ENCODE data around the gene PPP4C. TPM values are rescaled to one million over a fixed set of nuclear protein-coding genes. Genes with fewer than 3 reads are reported as not detected.

The PPP4C gene
- polyA plus RNA-seq, 4 donors: 84.6 to 114 (median 105) TPM

- DNase-seq (ENCODE audit: low read depth in 4 of 4, low spot score in 2 of 4): no peak
These were observed 21.3 kb upstream of the PPP4C start for GRCh38 chr16:30054451-30054850.

- DNase-seq (ENCODE audit: low read depth in 4 of 4, low spot score in 2 of 4): no peak
These were observed 20.7 kb upstream of the PPP4C start for GRCh38 chr16:30054959-30055553.

GRCh38 chr16:30060346-30060745 is 15.4 kb upstream of the PPP4C start:
- no peak for DNase-seq (ENCODE audit: low read depth in 4 of 4, low spot score in 2 of 4)

DNA sequence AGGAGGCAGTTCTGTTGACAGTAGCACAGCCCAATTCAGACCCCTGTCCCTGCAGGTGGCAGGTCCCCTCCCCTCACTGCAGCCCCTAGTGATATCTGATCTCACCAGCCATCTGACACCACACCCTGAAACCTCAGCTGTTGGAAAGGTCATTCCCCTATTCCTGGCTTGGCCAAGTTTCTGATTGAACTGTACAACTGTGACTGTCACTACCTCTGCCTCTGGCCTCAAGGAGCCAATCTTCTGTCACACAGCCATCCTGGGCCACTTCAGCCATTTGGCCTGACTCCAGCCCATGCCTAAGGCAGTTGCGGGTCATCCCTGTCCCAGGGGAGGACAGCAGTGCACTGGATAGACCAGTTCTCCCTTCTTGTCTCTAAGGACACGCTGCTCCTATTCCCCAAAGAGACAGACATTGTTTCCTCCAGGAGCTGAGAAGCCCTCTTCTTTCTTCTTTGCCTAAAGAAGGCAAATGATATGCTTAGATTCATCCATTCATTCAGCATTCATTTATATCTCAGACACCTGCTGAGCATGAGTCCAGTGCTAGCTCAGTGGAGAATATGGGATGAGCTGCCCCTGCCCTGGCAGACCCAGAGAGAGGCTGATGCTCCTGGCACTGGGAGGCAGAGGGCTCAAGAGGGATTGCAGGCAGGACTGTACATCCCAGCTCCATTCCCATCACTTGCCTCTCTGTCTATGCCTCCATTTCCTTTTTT is 14.8 kb upstream of the PPP4C start:
- no peak for DNase-seq (ENCODE audit: low read depth in 4 of 4, low spot score in 2 of 4)

- DNase-seq (ENCODE audit: low read depth in 4 of 4, low spot score in 2 of 4): no peak
These were observed 12.4 kb upstream of the PPP4C start for GRCh38 chr16:30063278-30063892.

GRCh38 chr16:30063893-30064728 is 11.7 kb upstream of the PPP4C start:
- peak in 3 of 4 donors; percentile 68 to 71 (median 69) for DNase-seq (ENCODE audit: low read depth in 4 of 4, low spot score in 2 of 4)

- no peak for DNase-seq (ENCODE audit: low read depth in 4 of 4, low spot score in 2 of 4)
These were observed 11.1 kb upstream of the PPP4C start for GRCh38 chr16:30064729-30065101.

DNA sequence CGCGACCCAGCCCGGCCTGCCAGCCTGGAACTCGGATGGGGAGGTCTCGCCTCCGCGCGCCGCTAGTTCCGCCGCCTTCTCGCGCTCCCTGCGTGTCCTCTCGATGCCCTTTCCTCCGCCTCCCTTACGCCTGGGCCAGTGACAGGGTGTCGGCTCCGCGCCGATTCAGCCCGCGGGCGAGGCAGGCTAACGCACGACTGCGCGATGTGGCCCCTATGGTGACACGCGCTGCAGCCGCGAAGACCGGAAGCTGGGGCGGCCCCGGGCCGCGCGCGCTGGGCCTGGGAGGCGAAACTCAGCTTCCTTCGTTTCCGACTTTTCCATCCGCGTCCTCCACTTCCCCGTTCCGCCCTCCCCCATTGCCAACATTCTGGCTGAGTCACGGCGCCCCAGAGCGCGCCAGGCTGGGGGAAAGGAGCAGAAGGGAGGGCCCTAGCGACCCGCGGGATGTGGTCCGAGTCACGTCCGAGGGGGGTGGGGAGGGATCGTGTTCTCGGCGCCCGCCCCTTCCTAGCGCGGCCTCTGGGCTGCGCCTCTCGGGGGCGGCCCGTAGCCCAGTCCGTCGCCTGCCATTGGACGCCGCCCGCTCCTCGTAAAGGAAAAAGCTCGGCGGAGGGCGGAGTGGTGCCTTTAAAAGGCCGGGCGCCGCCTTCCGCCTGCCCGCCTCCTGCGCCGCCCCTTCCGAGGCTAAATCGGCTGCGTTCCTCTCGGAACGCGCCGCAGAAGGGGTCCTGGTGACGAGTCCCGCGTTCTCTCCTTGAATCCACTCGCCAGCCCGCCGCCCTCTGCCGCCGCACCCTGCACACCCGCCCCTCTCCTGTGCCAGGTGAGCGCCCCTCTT is 10.5 kb upstream of the PPP4C start, which contains the start of gene ALDOA:
TSS of gene ALDOA (plus strand) at position 659 of the 841 bp plus-strand sequence. CDS start 1,138 bp downstream, outside the sequence.
- peak; percentile 87 to 94 (median 92) for DNase-seq (ENCODE audit: low read depth in 4 of 4, low spot score in 2 of 4)

DNA sequence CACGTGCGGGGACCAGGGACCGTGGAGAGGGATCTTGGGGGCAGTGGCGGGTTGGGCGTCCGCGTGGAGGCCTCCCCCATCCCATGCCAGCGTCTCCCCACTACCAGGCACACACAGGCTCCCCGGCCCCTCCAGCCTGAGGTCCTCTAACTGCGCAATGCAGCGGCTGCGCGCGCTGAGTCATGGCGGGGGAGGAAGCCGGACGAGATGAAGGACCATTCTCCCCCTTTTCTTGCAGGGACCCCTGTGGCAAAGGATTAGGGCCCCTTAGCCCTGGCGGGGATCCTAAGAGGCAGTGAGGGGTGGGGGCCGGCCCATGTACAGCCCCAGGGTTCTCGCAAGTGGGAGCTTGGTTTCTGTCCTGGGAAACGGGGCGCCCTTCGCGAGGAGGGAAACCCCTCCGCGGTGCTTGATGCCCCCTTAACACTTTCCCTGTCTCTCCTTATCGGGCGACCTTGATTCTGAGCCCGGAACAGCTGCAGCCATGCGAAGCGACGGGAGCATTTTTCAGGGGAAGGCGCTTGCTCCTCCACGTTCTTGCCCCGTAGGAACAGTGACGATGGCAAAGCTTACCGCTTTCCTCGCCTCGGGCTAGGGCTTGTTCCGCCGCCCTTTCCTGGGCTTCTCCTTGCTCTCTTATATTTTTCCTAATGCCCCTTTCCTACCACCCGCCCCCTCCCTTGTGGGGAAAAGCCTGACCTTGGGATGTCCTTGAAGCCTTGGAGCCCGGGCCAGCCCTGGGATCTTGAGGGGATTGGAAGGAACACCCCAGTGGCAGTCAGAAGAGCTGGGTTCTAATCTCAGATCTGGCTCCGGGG is 9.6 kb upstream of the PPP4C start:
- peak in 1 of 4 donors; percentile 35 for DNase-seq (ENCODE audit: low read depth in 4 of 4, low spot score in 2 of 4)

DNA sequence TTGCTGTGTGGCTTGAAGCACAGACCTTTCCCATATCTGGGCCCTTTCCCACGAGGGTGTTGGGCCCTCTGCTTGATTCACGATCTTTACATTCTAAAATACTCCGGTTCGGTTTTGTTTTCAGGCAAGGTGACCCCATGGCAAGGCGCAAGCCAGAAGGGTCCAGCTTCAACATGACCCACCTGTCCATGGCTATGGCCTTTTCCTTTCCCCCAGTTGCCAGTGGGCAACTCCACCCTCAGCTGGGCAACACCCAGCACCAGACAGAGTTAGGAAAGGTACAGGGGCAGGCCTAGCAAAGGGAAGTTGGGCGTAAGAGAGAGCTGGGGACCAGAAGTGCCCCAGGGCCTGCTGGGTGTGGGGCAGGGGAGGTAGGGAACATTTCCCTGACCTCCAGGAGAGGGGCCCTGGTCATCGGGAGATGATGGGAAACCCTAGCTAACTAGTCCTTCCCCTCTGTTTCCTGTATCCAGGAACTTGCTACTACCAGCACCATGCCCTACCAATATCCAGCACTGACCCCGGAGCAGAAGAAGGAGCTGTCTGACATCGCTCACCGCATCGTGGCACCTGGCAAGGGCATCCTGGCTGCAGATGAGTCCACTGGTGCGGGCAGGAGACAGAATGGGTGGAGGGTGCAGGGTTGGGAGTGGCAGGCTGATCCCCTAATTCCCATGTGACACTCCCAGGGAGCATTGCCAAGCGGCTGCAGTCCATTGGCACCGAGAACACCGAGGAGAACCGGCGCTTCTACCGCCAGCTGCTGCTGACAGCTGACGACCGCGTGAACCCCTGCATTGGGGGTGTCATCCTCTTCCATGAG is 8.8 kb upstream of the PPP4C start:
- no peak for DNase-seq (ENCODE audit: low read depth in 4 of 4, low spot score in 2 of 4)

GRCh38 chr16:30067584-30067916 is 8.2 kb upstream of the PPP4C start:
- no peak for DNase-seq (ENCODE audit: low read depth in 4 of 4, low spot score in 2 of 4)

DNA sequence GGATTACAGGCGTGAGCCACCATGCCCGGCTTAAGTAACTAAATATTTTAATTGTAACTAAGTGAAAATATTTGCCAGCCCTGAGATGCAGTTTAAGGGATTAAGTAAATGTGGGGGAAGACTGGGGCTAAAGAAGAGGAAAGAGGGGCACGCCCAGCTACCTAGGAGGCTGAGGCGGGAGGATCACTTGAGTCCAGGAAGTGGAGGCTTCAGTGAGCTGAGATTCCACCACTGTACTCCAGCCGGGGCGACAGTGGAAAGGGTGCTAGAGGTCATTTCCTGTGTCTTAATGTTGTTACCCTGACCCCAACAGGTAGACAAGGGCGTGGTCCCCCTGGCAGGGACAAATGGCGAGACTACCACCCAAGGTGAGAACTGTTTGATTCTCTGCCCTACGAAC is 7.5 kb upstream of the PPP4C start:
- no peak for DNase-seq (ENCODE audit: low read depth in 4 of 4, low spot score in 2 of 4)

- no peak for DNase-seq (ENCODE audit: low read depth in 4 of 4, low spot score in 2 of 4)
These were observed 6.8 kb upstream of the PPP4C start for GRCh38 chr16:30068750-30069610.

- DNase-seq (ENCODE audit: low read depth in 4 of 4, low spot score in 2 of 4): no peak
These were observed 6.0 kb upstream of the PPP4C start for GRCh38 chr16:30069611-30070462.

- DNase-seq (ENCODE audit: low read depth in 4 of 4, low spot score in 2 of 4): no peak
These were observed 5.3 kb upstream of the PPP4C start for GRCh38 chr16:30070490-30070889.

GRCh38 chr16:30076276-30076791 is 540 bp downstream of the PPP4C start:
- DNase-seq (ENCODE audit: low read depth in 4 of 4, low spot score in 2 of 4): no peak
